Liver (tissue), 3 donors: ENCODE measurements around the gene GMDS.

Experiments used
- CTCF ChIP-seq: fragments of 150-350 bp; IDR thresholded peaks from 2 replicates; pipeline ENCODE4 v1.5.1; 2017; ENCODE audit warnings: improper control_type of control experiment, low read depth, low read length; ENCODE audit not compliant: missing input control
- EGR1 ChIP-seq, 2 donors: IDR thresholded peaks; 2 replicates each; pipeline ENCODE4 v1.6.1; 2016 to 2018; ENCODE audit warnings: antibody characterized with exemption in 2 of 2, low read depth in 2 of 2
- GABPA ChIP-seq, 2 donors: IDR thresholded peaks in 1 of 2; conservative IDR thresholded peaks in 1 of 2; 2 replicates each; pipeline ENCODE4 v1.6.1; 2016; ENCODE audit warnings: antibody characterized with exemption in 2 of 2, mild to moderate bottlenecking in 1 of 2, moderate library complexity in 1 of 2
- JUND ChIP-seq, 2 donors: IDR thresholded peaks; 2 replicates each; pipeline ENCODE4 v1.6.1; 2016; ENCODE audit warnings: antibody characterized with exemption in 2 of 2
- MAX ChIP-seq: IDR thresholded peaks from 2 replicates; pipeline ENCODE4 v1.6.1; 2016; ENCODE audit warnings: antibody characterized with exemption
- REST ChIP-seq: IDR thresholded peaks from 2 replicates; pipeline ENCODE4 v1.6.1; 2016; ENCODE audit warnings: antibody characterized with exemption, mild to moderate bottlenecking
- SP1 ChIP-seq: IDR thresholded peaks from 2 replicates; pipeline ENCODE4 v1.6.1; 2018; ENCODE audit warnings: antibody characterized with exemption, mild to moderate bottlenecking
- ZBTB33 ChIP-seq: IDR thresholded peaks from 2 replicates; pipeline ENCODE4 v1.6.1; 2016; ENCODE audit warnings: antibody characterized with exemption
- donor health status: healthy.
- donor health status: healthy.

GRCh38 chr6:2187826-2188225 is 57.6 kb downstream of the GMDS start:
- TF ChIP-seq REST (no peak), CTCF (no peak), JUND (IDR thresholded peaks at IDR 0.05) (no peak), ZBTB33 (no peak), MAX (no peak), SP1 (no peak), EGR1 (IDR thresholded peaks at IDR 0.05; ENCODE audit: low read depth in 2 of 2) (no peak), GABPA (IDR thresholded peaks at IDR 0.05 in 1 of 2, conservative IDR thresholded peaks at IDR 0.05 in 1 of 2) (no peak)
